ENCODE results near the gene RMND1.

RMND1 gene

GRCh38 chr6:151413372-151414145 is 38.4 kb downstream of the RMND1 start:
- DNase-seq, result no peak

GRCh38 chr6:151412909-151413308 is 39.0 kb downstream of the RMND1 start:
- DNase-seq, result no peak

GRCh38 chr6:151409679-151410078 is 42.2 kb downstream of the RMND1 start:
- no peak for DNase-seq

- DNase-seq, result no peak
Observed at GRCh38 chr6:151409260-151409659, 42.7 kb downstream of the RMND1 start.

GRCh38 chr6:151408858-151409257 is 43.1 kb downstream of the RMND1 start:
- DNase-seq, result peak in 1 of 14 donors; percentile 7

GRCh38 chr6:151403919-151404308 is 48.0 kb downstream of the RMND1 start:
- no peak for DNase-seq

GRCh38 chr6:151402228-151402627 is 49.7 kb downstream of the RMND1 start:
- no peak for DNase-seq

- no peak for DNase-seq
Observed at GRCh38 chr6:151400473-151400872, 51.5 kb downstream of the RMND1 start.

GRCh38 chr6:151399679-151400078 is 52.2 kb downstream of the RMND1 start:
- no peak for DNase-seq

- DNase-seq, result no peak
Observed at GRCh38 chr6:151393410-151393809, 58.5 kb downstream of the RMND1 start.

- no peak for DNase-seq
Observed at GRCh38 chr6:151392427-151392826, 59.5 kb downstream of the RMND1 start.

GRCh38 chr6:151391471-151392413 is 60.2 kb downstream of the RMND1 start, which contains the start of gene ZBTB2:
Gene ZBTB2 (minus strand): TSS chr6:151391559. CDS start chr6:151373637, 17,922 bp downstream.
- DNase-seq, result peak in 13 of 14 donors; percentile 7 to 76 (median 52)

- peak in 13 of 14 donors; percentile 36 to 88 (median 77) for DNase-seq
Observed at GRCh38 chr6:151390851-151391470, 61.0 kb downstream of the RMND1 start.

- DNase-seq, result peak; percentile 81 to 98 (median 96)
Observed at GRCh38 chr6:151390276-151390850, 61.6 kb downstream of the RMND1 start.

GRCh38 chr6:151389618-151390275 is 62.2 kb downstream of the RMND1 start:
- DNase-seq, result peak in 9 of 14 donors; percentile 31 to 83 (median 68)

GRCh38 chr6:151388997-151389617 is 62.8 kb downstream of the RMND1 start:
- DNase-seq, result no peak

- DNase-seq, result no peak
Observed at GRCh38 chr6:151388236-151388635, 63.7 kb downstream of the RMND1 start.

GRCh38 chr6:151387175-151387970 is 64.6 kb downstream of the RMND1 start:
- DNase-seq, result no peak

- DNase-seq, result no peak
Observed at GRCh38 chr6:151385177-151385576, 66.7 kb downstream of the RMND1 start.

- no peak for DNase-seq
Observed at GRCh38 chr6:151384151-151384550, 67.8 kb downstream of the RMND1 start.
